DMS53 treated with DMSO at 0.1 percent for 48 hours (cell line): ENCODE data around the gene ADPRS.

ENCODE experiments used
- DNase-seq: peaks from one replicate; lab custom pipeline; 2025; ENCODE audit not compliant: unreplicated experiment; lab: John Stamatoyannopoulos, UW

Gene ADPRS, protein sequence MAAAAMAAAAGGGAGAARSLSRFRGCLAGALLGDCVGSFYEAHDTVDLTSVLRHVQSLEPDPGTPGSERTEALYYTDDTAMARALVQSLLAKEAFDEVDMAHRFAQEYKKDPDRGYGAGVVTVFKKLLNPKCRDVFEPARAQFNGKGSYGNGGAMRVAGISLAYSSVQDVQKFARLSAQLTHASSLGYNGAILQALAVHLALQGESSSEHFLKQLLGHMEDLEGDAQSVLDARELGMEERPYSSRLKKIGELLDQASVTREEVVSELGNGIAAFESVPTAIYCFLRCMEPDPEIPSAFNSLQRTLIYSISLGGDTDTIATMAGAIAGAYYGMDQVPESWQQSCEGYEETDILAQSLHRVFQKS

DNA sequence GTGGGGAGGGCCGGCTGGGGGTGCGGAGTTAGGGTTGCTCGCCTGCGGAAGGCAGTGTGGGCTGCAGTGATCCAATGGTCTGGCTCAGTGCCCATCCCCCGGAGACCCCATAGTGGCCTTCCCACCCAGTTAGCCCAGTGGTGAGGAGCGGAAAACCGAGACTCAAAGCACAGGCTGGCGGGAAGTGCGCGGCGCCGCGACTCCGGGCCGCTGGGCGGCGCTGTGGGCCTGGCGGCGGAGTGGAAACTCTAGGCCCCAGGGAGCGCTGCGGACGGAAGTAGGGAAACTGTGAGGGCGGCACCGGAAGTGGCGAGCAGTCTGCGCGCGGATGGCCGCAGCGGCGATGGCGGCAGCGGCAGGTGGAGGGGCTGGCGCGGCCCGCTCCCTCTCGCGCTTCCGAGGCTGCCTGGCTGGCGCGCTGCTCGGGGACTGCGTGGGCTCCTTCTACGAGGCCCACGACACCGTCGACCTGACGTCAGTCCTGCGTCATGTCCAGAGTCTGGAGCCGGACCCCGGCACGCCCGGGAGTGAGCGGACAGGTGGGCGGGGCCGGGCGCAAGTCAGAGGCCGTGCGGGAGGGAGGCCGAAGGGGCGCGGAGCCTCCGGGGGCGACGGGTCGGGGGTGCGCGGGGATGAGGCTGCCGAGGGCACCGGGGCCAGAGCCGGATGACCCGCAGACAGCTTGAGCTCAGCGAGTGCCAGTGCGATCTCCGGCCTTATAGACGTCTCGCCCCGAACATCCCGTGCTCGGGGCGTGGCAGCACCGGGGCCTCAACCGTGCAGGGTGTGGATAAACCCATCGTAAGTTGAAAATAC lies at the start of gene ADPRS:
TSS of gene ADPRS (plus strand) at position 316 of the 816 bp plus-strand sequence. CDS start at position 329, 13 bp downstream.
- DNase-seq: peak; percentile 82

DNA sequence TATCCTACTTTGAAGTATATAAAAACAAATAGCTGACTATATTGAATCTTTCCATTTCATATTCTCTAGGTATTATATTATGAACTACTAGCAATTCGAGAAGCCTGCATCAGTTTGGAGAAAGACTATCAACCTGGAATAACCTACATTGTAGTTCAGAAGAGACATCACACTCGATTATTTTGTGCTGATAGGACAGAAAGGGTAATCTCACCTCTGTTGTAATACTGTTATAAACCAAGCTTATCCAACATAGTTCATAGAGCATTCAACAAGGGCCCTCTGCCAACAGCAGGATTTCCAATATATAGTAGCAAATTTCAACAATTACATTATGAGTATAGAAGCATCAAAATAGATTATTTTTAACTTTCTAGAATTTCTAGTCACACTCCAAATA lies 48.5 kb upstream of the ADPRS start:
- DNase-seq: no peak

DNA sequence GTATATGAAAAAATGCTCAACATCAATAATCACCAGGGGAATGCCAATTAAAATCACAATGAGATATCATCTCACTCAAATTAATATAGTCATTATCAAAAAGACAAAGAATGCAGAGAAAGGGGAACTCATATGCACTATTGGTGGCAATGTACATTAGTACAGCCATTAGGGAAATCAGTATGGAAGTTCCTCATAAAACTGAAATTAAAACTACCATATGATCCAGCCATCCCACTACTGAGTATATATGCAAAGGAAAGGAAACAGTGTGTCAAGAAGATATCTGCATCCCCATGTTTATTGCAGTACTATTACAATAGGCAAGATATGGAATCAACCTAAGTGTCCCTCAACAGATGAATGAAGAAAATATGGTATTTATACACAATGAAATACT lies 36.9 kb upstream of the ADPRS start:
- DNase-seq: no peak

DNA sequence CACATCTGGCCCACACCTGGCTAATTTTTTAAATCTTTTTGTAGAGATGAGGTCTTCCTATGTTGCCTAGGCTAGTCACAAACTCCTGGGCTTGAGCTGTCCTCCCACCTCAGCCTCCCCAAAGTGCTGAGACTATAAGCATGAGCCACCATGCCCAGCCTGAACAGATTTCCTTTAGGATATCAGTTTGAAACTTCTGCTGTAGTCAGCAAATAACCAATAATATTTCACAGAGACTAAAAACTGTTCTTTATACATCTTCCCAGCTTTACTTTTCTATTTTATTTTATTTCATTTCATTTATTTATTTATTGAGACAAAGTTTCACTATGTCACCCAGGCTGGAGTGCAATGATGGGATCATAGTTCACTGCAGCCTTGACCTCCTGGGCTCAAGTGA lies 34.7 kb upstream of the ADPRS start:
- no peak for DNase-seq

DNA sequence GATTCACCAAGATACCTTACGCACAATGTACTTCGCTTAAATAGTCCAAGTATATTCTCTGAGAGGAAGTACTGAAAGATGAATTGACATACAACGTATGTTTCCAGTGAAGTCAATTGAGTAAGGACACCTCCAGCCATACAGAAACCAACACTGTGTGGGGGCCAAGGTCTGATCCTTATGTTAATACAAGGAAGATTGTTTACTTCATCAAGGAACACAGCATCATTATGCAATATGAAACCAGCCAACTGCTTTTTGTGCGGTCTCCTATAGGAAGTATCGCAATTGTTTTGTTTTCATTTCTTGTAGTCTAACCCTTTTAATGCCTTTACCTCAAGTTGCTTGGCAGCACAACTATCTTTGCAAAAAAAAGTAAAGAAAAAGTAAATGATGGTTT lies 33.0 kb upstream of the ADPRS start:
- DNase-seq: no peak

DNA sequence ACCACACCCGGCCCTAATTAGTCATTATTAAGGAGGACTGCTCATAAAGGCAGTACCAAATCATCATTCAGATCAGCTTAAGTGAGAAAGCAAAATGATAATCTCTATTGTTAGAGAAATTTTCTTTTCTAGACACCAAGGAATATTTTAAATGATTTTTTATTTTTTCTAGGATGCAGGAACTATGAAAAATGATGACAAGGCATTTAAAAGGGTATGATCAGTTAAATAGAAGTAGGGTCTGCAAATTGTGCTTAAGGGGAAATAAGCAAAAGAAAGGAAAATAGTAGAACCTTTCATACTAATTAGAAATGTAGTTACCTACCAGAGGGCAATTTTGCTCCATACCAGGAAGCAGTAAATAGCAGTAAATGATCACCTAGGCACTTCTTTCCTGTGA lies 26.4 kb upstream of the ADPRS start:
- no peak for DNase-seq

DNA sequence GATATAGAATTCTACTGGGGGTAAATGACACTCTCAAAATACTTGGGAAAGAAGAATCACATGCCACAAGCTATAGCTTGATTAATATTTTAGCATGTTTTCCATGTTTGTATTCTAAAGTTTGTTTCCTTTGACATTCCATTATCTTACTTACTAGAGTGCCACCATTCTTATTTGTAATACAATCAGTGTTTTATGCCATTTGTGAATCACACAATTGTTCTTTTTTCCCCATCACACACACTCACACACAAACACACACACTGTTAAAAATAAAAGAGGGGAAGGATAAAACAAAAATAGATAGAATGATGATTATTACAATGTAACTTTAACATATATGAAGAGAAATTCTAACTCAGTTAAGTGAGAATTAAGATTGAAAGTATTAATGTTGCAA lies 20.8 kb upstream of the ADPRS start:
- DNase-seq: no peak

DNA sequence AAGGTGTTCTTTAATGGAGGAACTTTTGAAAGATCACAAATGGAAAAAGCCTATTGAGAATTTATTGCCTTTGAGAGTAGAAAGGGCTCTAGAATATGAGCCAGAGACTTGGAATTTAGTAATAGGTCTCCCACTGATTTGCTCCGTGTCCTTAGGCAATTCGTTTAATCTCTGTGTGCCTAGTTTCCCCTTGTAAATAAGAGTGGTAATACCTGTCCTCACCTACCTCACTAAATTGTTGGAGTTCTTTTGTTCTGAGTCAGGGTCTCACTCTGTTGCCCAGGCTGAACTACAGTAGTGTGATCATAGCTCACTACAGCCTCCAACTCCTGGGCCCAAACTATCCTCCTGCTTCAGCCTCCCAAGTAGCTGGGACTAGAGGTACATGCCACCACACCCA lies 19.8 kb upstream of the ADPRS start:
- DNase-seq: no peak

DNA sequence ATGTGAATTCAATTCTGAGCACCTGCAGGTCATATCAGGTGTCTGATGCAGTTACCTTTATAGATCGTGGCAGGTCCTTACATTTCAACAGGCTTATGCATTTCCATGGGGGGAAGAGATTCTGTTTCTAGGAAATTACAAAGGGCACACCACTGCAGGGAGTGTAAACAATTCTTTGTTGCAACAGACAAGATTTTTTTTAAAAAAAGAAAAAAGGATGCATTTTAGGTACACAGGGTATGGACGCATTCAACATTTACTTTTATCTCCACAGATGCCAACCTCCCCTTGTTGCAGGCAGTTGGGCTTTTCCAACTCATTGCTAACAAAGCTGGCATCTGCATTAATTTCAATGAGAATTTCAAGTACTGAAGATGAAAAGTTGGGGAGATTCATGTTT lies 18.3 kb upstream of the ADPRS start:
- no peak for DNase-seq

DNA sequence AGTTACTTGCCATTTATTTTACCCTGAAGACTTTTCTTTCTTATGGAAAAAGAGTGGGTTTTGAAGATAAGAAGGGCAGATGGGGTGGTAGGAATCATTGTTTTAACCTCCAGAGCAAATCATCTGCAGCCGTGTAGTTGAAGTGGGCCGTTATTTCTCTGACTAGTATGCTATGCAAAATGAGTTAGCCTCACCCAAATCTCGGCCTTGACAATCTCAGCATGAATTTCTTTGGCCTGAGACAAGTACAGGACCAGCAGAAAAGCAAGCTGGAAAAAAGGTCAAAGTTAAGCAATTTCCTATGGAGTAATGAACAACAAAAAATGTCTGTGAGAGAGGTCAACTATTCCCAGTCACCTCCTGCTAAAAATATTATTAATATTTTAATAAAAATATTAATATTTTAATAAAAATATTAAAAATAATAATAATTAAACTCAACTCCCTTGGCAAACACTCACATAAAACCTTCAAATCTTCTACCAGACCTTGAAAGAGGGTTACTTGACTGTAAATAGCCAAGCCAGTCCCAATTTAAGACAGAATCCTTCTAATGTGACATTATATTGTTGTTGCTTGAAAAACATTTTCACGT lies 11.6 kb upstream of the ADPRS start:
- DNase-seq: no peak

DNA sequence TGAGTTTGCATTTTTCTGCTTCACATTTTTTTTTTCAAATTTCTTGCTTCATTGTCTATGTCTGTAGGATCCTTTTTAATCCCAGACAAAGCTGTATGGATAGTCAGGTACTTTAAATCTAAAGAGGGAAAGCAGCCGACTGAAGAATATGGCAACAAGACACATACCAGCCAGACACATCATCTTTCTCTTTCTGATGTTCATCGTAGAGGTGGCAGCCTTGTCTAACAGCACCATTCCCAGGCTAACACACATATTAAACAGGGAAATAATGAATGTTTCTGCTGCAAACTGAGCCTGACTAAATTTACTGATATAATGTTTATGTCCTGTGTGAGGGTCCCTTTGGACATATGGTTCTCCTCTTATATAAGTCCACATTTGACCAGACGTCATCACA lies 8.5 kb upstream of the ADPRS start:
- DNase-seq: no peak

DNA sequence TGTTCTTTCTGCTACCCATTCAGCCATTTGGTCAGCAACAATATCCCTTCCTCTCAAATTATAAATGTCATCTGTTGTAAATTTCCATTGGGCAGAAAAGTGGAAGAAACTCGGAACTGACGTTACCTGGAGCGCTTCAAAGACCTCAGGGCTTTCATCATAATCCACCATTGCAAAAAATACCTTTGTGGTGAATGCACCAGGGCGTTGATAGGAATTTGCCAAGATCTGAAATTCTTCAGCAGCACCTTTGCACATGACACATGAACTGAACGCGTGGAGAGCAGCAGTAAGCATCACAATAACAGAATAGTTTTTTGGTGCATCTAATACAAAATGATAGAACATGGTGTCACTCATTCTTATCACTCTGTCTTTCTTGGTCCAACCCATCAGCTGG lies 7.9 kb upstream of the ADPRS start:
- no peak for DNase-seq

DNA sequence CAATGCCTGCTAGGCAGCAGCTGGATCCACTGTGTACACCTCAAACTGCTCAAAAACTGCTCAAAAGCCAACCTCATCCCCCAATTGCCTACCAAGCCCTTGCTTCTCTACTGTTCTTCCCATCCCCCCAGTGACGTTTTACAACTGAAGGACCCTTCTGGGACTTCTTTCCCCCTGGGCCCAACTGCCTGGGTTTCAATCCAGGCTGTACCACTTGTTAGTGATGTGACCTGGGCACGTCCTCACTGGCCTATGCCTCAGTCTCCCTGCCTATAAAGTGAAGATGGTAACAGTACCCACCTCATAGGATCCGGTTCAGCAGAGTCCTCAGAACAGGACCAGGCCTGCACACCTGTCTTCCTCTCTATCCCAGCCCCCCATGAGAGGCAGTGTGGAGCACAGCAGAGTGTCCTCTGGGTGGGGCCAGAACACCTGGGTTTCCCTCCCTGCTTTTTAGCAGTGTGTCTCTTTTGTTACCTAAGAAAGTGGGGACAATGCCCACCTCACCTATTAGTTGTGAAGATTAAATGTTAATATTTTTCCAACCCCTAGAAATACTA lies 6.7 kb upstream of the ADPRS start:
- DNase-seq: no peak

DNA sequence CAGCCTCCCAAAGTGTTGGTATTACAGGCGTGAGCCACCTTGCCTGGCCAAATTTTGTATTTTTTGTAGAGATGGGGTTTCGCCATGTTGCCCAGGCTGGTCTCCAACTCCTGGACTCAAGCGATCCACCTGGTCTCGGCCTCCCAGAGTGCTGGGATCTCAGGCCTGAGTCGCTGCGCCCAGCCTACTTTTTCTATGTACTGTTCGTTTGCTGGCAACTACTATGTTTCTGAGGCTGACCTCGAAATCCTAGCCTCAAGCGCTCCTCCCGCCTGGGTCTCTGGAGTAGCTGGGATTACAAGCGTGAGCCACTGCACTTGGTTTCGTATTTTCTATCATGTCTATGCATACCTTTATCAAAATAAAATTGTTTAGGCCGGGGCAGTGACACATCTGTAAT lies 5.5 kb upstream of the ADPRS start:
- no peak for DNase-seq

DNA sequence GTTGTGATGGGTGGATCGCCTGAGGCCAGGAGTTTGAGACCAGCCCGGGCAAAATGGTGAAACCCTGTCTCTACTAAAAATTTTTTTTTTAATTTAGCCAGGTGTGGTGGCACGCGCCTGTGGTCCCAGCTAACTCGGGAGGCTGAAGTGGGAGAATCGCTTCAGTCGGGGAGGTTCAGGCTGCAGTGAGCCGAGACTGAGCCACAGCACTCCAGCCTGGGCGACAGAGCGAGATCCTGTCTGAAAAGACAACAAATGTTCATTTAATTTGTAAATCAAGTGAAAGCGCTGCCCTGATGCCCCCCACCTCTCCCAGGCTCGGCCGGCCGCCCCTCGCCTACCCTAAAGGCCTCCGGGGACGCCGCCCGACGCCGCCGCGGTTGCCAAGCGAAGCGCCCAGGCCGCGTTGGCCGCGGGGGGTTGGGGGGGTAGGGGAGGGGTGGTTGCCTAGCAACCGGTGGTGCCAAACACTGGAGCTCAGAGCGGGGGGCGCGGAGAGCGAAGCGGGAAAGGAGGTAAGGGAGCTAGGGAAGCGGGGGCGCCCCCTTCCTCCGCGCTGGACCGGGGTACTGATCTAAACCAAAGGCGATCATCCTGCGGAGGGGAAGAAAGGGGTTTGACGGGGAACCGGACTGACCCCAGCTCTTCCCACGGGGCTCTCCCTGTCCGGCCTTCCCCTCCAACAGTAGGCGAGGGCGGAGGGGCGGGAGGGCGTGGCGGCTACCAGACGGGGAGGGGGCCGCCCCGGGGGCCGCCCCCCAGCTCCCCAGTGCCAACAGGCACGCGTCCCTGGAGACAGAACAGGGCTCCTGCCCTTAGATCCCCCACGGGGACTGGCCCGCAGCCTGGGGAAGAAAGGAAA lies 4.8 kb upstream of the ADPRS start, which contains the start of gene TEKT2:
TSS of gene TEKT2 (plus strand) at position 460 of the 862 bp plus-strand sequence. CDS start 828 bp downstream, outside the sequence.
- DNase-seq: no peak

DNA sequence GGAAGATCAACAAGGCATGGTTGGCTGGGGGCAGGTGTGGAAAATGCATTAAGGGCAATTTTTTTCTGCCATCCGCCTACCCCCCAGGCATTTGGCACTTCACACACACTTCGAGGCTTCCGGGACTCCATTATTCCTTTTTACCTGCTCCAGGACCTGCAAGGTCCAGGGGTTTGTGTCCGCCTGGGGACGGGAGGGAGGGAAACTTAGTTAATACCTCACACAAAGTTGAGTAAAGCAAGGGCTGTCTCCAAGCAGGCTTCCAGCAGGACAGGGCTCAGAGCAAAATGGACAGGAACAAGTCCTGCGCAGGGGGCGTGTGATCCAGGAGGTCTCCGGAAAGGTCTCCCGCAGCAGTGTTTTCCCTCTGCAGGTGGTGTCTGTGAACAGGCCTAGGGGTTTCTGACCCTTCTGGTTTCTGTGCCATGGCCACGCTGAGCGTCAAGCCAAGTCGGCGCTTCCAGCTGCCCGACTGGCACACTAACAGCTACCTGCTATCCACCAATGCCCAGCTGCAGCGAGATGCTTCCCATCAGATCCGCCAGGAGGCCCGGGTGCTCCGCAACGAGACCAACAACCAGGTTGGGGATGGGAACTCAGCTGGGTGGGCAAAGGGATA lies 4.1 kb upstream of the ADPRS start:
- DNase-seq: no peak

DNA sequence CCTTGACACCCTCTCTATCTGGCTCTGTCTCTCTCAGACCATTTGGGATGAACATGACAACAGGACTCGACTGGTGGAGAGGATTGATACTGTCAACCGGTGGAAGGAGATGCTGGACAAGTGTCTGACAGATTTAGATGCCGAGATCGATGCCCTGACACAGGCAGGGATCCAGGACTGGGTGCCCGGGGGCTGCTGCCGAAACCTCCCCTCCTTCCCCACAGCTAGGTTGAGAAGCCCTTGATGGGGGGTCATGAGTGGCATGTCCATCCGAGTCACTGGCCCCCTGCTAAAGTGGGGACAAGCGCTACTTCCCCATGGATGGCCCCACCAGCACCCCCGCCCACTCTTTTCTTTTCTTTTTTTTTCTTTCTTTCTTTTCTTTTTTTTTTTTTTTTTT lies 3.6 kb upstream of the ADPRS start:
- DNase-seq: no peak

DNA sequence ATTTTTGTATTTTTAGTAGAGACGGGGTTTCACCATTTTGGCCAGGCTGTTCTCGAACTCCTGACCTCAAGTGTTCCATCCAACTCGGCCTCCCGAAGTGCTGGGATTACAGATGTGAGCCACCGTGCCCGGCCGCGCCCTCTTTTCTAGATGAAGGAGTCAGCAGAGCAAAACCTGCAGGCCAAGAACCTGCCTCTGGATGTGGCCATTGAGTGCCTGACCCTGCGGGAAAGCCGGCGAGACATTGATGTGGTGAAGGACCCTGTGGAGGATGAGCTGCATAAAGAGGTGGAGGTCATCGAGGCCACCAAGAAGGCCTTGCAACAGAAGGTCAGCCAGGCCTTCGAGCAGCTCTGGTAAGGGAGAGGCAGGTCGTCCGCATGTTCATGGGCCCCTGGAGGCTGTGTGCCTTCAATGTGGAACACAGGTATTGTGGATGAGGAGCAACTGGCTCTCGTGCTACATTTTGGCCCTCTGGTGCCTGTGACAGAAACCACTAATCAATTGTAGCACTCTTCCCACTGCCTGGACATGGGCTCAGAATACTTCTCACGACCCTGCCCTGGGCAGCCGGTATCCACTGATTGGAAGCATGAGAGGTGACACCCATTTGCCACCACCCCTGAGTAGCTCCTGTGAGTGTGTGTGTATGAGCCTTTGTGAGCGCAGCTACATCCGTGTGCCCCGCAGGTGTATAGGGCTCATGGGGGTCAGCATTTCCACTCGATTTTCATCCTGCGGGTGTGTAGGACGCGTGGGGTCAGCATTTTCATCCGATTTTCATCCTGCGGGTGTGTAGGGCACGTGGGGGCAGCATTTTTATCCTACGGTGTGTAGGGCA lies 2.8 kb upstream of the ADPRS start:
- DNase-seq: no peak

DNA sequence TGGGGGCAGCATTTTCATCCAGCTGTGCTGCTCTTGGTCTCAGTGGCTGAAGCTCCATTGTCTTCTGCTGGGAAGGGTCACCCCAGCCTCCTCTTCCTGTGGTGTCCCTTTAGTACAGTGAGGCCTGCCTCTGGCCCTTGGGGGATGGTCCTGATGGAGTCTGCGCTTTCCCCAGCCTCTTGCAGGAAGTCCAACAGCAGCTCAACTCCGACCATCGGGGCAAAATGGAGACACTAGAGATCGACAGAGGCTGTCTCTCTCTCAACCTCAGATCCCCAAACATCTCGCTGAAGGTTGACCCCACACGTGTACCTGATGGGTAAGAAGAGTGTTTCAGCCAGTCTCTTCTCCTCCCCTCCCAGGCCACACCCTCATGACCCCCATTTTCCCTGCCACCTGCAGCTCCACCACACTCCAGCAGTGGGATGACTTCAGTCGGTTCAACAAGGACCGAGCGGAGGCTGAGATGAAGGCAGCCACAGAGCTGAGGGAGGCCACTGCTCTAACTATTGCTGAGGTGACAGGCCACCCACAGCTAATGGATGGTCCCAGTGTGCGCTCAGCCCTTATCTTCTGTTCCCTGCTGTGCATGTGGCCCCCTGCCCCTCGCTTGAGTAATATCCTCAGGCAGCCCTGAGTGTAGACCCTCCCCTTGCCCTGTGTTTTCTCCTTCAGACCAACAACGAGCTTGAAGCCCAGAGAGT lies 2.0 kb upstream of the ADPRS start:
- no peak for DNase-seq
